Glutamatergic neuron (in vitro differentiated cells): ENCODE measurements around the gene PAX7. TPM values are rescaled to one million over a fixed set of nuclear protein-coding genes. Genes with fewer than 3 reads are reported as not detected.

ENCODE experiments used
- DNase-seq: peaks from one replicate; pipeline ENCODE4 v3.0.0; 2022
- H3K27ac Mint-ChIP-seq: one replicate; pipeline ENCODE4 v1.8.0; 2020; ENCODE audit warnings: mild to moderate bottlenecking, mixed read lengths, inconsistent platforms; ENCODE audit not compliant: unreplicated experiment
- H3K27me3 Mint-ChIP-seq: one replicate; pipeline ENCODE4 v1.8.0; 2020; ENCODE audit warnings: mild to moderate bottlenecking, moderate library complexity, mixed read lengths, inconsistent platforms; ENCODE audit not compliant: unreplicated experiment
- H3K36me3 Mint-ChIP-seq: one replicate; pipeline ENCODE4 v1.8.0; 2020; ENCODE audit warnings: mild to moderate bottlenecking, mixed read lengths, inconsistent platforms; ENCODE audit not compliant: unreplicated experiment
- H3K4me1 Mint-ChIP-seq: one replicate; pipeline ENCODE4 v1.8.0; 2020; ENCODE audit warnings: mild to moderate bottlenecking, low read depth, mixed read lengths, inconsistent platforms; ENCODE audit not compliant: unreplicated experiment
- H3K4me3 Mint-ChIP-seq: one replicate; pipeline ENCODE4 v1.8.0; 2020; ENCODE audit warnings: mild to moderate bottlenecking, mixed read lengths, inconsistent platforms; ENCODE audit not compliant: unreplicated experiment
- H3K9me3 Mint-ChIP-seq: one replicate; pipeline ENCODE4 v1.8.0; 2020; ENCODE audit warnings: mild to moderate bottlenecking, moderate library complexity, mixed read lengths, inconsistent platforms; ENCODE audit not compliant: unreplicated experiment
- total RNA-seq: library from RNA; stranded (reverse); fragmentation: NEBNext Ultra II Directional; extraction: Animal tissue kit (Norgen Biotek cat#: 25700); gene quantifications from one replicate; pipeline ENCODE4 v1.2.1, GENCODE V29; 2021; ENCODE audit not compliant: unreplicated experiment
- TF ChIP-seq, protein P1 (sequence below): fragments of 200-600 bp; sonication (generic); IDR thresholded peaks from one replicate; pipeline ENCODE4 v1.5.0; 2021; ENCODE audit not compliant: partially characterized antibody, unreplicated experiment

PAX7 gene
- total RNA-seq, 1 donor from 2014 or later = 0.07 TPM

DNA sequence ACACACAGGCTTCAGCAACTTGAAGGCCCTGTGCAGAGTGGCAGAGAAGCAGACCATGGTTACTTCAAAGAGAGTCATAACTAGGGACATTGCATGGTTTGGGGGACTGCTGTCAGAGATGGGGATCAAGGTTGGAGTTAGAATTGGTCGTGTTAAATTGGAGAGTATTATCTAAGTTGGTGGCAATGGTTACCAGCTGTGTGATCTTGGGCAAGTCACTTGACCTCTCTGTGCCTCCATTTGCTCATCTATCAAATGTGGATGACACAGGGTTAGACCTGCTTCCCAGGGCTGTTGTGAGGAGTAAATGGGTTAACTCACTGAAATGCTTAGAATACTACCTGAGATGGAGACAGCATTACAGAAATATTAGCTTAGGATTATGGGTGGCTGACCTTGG, 91.1 kb downstream of the PAX7 start:
- DNase-seq = no peak
- no peak overlapping the region for H3K4me3 Mint-ChIP-seq
- peaks cover 37% of the 10 kb centered on the region for H3K4me1 Mint-ChIP-seq
- TF ChIP-seq, protein P1, sequence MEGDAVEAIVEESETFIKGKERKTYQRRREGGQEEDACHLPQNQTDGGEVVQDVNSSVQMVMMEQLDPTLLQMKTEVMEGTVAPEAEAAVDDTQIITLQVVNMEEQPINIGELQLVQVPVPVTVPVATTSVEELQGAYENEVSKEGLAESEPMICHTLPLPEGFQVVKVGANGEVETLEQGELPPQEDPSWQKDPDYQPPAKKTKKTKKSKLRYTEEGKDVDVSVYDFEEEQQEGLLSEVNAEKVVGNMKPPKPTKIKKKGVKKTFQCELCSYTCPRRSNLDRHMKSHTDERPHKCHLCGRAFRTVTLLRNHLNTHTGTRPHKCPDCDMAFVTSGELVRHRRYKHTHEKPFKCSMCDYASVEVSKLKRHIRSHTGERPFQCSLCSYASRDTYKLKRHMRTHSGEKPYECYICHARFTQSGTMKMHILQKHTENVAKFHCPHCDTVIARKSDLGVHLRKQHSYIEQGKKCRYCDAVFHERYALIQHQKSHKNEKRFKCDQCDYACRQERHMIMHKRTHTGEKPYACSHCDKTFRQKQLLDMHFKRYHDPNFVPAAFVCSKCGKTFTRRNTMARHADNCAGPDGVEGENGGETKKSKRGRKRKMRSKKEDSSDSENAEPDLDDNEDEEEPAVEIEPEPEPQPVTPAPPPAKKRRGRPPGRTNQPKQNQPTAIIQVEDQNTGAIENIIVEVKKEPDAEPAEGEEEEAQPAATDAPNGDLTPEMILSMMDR = no peak
- H3K27ac Mint-ChIP-seq = no peak overlapping the region
- H3K36me3 Mint-ChIP-seq = no peaks in the 10 kb centered on the region
- peaks cover 12% of the 10 kb centered on the region for H3K9me3 Mint-ChIP-seq
- peaks cover 20% of the 10 kb centered on the region for H3K27me3 Mint-ChIP-seq

DNA sequence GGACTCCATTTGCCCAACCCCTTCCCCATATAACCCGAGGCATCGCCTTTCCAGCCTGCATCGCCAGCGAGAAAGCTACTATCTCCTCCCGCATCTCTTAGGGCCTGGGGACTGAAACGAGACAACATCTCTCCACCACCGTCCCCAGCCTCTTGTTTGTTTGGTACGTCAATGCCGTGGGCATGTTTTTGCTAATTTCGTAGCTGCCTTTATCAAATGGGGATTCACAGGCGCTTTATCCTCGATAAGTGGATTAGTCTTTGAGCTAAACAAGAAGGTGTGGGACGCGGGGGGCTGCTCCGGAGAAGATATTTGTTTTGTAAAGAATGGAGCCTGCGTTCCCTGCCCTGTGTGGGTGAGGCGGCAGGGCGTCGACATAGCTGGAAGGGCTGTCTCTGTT, 91.6 kb downstream of the PAX7 start:
- no peak overlapping the region for H3K4me3 Mint-ChIP-seq
- H3K36me3 Mint-ChIP-seq = no peaks in the 10 kb centered on the region
- H3K9me3 Mint-ChIP-seq = peaks cover 12% of the 10 kb centered on the region
- TF ChIP-seq, protein P1 = no peak
- H3K4me1 Mint-ChIP-seq = peaks cover 39% of the 10 kb centered on the region
- no peak for DNase-seq
- peak overlapping the region; percentile 34 for H3K27ac Mint-ChIP-seq
- peaks cover 20% of the 10 kb centered on the region for H3K27me3 Mint-ChIP-seq

DNA sequence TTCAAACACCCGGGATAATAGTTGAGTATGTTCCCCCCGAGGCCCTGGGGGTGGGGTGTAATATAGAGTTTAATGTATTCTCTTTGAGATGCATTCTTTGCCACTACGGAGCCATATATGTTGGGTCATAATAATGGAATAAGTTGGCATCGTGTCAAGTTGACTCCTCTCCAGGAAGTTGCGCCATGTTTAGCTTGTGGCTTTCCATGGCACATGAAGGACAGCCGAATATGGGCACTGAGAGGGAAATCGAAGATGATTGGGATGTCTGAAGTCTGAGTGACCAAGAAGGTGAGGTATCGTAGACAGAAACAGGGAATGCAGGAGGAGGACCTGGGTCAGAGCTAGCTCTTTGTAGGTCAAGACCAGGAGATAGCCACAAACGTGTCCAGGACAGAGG, 92.6 kb downstream of the PAX7 start:
- peaks cover 14% of the 10 kb centered on the region for H3K9me3 Mint-ChIP-seq
- TF ChIP-seq, protein P1 = no peak
- H3K27me3 Mint-ChIP-seq = peaks cover 12% of the 10 kb centered on the region
- H3K4me3 Mint-ChIP-seq = peak overlapping the region; percentile 67
- peak overlapping the region; percentile 80 for H3K27ac Mint-ChIP-seq
- H3K36me3 Mint-ChIP-seq = no peaks in the 10 kb centered on the region
- peaks cover 39% of the 10 kb centered on the region for H3K4me1 Mint-ChIP-seq
- no peak for DNase-seq

DNA sequence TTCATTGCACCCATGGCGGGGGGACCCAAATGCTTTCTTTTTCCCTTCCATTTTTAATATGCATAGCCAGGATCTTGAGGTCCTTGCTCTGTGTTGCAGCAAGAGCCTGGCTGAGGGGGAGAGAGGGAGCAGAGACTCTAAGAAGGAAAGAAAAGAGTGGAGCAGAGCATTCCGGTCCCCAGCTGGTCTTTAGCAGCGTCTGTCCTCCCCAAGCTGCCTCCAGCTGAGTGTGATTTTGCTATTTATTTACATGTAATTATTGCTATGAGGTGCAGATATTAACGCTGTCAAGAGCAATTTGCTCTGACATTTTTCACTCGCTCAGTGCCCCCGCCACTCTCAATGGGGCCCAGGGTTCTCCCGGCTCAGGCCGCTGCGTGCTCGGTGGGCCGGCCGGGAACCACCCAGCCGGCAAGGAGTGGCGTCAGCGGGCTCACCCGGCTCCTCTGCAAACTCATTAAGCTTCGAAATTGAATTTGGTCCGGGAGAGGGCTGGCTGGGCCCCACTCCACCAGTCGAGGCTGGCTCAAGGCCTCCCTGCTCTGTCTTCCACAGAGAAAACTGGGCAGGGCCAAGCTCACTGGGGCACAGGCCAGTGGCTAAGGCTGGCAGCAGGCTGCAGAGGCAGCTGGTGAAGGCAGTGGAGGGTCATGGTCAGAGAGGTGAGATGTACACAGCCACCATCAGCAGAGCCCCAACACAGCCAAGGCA, 93.2 kb downstream of the PAX7 start:
- Mint-ChIP-seq H3K4me1 (peaks cover 41% of the 10 kb centered on the region), H3K4me3 (peak overlapping the region; percentile 67), H3K27ac (peak overlapping the region; percentile 80), H3K9me3 (peaks cover 14% of the 10 kb centered on the region), H3K27me3 (peaks cover 12% of the 10 kb centered on the region), H3K36me3 (no peaks in the 10 kb centered on the region)
- peak; percentile 47 for DNase-seq
- TF ChIP-seq, protein P1 = no peak

DNA sequence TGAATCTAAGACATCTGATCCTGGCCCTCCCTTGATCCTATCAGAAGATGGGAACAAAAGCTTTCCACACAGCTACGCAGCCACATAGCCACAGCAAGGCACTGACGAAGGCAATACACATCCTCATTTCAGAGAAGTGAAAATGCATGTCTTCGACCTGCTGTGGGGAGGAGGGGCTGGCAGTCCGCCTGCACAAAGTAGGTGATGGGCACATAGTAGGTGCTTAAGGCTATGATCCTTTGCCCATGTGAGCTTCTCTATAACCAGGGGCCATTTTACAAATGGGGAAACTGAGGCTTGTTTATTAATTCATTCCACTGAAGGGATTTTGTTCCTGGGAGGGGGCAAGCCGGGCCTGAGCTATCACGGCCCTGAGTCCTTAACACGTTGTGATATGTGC, 94.2 kb downstream of the PAX7 start:
- DNase-seq = no peak
- Mint-ChIP-seq H3K27me3 (peaks cover 12% of the 10 kb centered on the region), H3K9me3 (peaks cover 14% of the 10 kb centered on the region), H3K4me1 (peaks cover 47% of the 10 kb centered on the region), H3K27ac (peak overlapping the region; percentile 66), H3K4me3 (peak overlapping the region; percentile 40), H3K36me3 (no peaks in the 10 kb centered on the region)
- TF ChIP-seq, protein P1 = no peak
